ENCODE measurements around the gene WWOX.

The WWOX gene

GRCh38 chr16:78635807-78636206, 536.4 kb downstream of the WWOX start:
- DNase-seq, result no peak

DNA sequence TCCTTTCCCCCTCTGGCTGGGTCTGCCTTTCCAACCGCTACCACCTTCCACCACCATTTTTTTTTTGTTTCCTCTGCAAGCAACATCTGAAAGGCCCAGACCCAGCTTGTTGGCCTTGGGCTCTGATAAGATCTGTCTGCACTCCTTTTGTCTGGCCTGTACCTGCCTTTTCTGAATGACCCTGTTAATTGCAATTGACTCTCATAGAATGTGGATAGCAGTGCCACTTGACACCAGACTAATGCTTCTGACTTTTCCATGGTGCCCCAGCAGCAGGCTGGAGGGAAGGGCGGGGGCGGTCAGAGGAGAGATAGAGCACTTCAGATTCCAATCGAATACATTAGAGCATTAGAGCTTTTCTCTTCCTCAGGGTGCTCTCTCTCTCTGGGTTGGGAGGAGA, 538.9 kb downstream of the WWOX start:
- DNase-seq, result no peak

GRCh38 chr16:78639775-78640174, 540.3 kb downstream of the WWOX start:
- no peak for DNase-seq

GRCh38 chr16:78640886-78641285, 541.4 kb downstream of the WWOX start:
- no peak for DNase-seq

DNA sequence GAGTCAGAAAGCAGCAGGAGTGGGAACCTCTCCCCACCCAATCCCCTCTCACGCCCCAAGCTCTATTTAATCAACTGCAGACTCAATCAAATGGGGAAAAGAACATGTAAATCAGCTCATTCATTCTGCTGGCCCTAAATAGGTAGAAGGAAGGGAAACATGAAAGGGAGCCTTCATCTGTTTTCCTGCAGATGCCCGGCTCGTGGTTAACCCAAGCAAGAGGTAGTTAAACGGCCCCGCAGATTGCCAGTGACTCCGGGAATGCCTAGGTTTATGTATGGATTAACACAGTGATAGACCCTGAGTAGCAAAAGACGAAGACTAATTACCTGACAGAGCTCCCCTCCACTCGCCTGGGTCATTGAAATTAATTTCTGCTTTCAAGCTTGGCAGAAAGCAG, 542.0 kb downstream of the WWOX start:
- DNase-seq, result no peak

DNA sequence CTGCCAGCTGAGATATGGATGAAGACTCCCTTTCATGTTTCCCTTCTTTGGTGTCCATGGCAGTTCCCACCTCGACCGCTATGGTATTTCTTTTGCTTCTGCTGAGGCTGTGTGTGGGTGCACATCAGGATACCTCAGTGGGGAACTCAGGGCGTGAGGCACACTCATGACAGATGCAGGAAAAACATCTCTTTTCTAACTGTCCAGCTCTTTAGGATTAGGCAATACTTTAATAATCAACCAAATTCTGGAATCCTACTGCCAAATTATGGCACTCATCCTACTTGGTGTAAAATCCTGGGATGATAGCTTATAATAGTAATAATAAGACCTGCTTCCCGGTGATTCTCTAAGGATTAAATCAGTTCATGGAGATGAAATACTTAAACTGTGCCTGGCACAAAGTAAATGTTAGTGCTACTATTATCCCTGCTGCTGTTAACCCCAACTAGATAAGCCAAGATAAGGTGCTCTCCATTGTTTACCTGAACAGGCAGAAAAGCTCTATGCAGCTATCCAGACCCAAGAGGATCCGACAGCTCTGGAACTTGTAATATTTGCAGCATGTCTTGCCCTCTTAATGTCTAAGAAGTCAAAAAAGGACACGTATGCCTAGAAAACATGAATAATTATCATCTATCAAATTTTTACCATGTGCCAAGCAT, 543.3 kb downstream of the WWOX start:
- no peak for DNase-seq

GRCh38 chr16:78645657-78646056, 546.2 kb downstream of the WWOX start:
- DNase-seq, result no peak

DNA sequence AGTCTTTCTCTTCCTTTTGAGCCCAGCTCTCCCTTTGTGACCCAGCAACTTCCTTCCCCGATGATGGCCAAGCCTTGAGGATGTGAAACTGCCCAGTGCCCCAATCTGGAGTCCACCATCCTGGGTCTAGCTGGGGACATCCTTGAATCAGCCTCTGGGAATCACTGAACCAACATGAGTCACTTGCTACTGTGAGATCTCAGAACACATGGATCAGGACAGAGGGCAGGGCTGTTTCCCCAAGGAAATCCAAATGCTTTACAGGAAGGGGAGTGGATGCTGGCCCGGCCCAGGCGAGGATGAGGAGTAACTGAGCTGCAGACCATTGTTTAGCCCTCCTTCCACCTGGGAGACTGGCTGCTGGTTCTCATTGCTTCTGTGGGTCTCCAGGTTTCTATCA, 547.6 kb downstream of the WWOX start:
- DNase-seq, result no peak

GRCh38 chr16:78647491-78647890, 548.0 kb downstream of the WWOX start:
- no peak for DNase-seq

DNA sequence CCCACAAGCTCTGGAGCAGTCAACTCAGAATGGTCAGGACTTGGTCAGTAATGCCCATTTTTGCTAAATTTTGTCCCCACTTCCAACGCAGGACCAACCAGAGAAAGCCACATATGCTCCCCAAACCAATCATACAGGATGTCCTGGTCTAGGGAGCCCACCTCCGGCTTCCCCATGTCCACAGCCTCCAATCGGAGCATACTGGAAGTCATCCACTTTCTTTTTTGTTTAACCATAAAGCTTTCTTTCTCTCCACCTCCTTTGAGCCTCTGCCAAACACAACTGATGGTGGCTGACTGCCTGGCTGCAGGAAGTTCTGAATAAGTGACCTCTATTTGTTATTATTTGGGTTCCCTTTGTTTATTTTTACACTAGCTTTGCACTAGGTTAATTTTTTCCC, 549.1 kb downstream of the WWOX start:
- DNase-seq, result no peak

DNA sequence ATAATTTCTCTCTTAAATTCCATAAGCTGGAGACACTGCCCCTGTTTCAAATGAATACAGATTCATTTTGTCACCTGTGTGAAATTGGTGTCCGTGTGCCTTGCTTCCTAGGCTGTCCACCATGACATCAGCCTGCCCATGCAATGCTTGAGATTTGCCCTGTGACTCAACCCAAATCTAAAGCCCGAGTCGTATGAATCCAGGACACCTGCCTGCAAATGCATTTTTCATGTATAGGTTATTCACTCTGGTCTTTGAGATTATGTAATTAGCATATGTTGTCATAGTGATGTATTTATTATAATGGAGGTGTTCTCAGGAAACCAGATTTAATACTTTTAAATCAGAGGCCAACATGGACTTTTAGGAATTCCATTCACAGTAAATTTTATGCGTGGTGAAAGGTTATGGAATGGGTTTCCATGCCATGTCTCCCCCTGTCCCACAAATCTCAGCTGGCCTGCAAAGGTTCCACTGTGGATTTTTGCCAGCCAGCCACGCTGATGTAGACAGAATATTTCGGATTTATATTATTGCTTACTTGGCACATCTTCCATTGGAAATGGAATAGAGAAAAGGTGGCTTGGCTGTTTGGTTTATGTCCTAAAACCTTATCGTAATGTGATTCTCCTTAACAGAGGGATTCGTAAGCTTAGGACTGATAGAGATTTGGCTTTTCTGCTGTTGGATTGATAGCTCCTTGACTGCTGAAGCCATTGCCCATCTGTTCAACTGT, 551.1 kb downstream of the WWOX start:
- DNase-seq, result no peak

- DNase-seq, result no peak
Observed at GRCh38 chr16:78654929-78655328, 555.5 kb downstream of the WWOX start.

DNA sequence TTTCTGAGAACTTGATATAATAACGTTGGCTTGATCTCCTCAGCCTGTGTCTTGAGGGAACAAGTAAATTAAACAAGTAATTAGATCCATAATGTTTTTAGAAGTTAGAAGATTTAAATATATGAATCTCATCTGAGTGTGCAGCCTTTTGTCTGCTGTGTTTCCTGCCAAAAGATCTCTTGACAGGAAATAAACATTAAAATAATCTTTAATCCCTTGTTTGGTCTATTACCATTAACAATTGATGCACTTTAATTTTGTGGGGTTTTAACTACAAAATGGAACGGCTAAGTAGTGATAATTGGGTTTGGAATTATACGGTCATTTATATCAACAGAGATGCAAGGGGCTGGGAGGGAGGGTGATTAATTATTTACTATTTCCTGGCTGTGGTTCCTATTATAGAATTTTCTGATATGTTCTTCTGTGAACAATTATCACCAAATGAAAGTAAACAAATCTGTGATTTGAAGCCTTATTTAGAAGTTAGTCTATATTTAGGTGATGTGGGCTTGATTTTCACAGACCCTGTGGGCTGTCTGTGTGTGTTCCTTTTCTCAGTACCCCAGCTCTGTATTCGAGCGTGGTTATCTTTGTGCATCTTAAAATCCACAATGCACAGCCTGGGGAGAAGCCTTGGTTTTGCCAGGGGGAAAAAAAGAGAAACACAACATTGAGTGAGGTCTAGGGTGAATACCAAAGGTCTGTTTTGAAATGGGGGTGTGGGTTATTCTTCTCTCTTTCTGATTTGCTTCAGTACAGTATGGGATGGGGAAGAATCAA, 556.1 kb downstream of the WWOX start:
- DNase-seq, result no peak

DNA sequence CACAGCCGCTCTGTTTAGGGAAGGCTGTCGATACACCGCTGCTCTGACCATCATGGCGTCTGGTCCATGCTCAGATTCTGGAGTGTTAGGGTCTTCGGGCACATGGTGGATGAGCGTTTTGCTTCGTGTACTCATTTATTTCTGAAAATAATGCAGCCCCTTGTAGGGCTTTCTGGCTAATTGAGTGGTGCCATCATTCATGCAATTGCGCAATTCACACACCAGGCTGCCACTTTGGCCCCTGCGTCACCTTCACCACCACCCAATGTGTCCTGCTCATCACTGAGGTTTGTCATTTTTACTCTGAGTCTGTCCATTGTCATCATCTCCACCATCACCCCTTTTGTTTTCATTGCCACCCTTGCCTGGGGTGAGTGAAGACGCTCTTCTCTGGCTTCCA, 557.4 kb downstream of the WWOX start:
- no peak for DNase-seq

DNA sequence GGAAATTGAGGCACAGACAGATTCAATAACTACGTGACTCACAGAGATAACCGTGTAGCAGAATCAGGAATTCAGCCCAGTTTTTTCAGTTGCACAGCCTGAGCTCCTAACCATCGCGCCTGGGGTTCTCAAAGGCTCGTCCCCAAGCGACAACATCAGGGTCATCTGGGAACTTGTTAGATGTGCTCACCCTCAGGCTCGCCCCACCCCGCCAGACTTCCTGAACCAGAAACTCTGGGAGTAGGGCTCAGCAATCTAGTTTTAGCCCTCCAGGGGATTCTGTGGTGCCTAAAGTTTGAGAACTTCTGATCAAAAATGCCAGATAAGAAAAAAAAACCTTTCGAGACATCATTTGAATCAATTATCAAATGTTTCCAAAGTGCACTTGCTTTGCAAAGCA, 559.8 kb downstream of the WWOX start:
- DNase-seq, result no peak

GRCh38 chr16:78659668-78660217, 560.3 kb downstream of the WWOX start:
- DNase-seq, result no peak

GRCh38 chr16:78660795-78661194, 561.3 kb downstream of the WWOX start:
- DNase-seq, result no peak

DNA sequence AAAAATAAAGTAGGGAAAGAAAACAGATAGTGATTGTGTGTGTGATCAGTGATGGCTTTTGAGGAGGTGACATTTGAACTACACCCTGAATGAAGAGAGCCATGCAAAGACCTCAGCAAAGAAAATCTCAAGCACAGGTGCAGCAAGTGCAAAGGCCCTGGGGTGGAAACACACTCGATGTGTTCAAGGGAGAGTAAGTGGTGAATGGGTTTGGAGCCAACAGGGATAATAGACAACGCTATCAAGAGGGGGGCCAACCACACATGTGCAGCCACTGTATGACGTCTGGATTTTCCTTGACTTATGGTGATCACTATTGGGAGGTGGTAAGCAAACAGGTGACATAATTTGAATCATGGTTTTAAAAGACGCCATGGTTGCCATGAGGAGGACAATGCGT, 564.2 kb downstream of the WWOX start:
- no peak for DNase-seq

DNA sequence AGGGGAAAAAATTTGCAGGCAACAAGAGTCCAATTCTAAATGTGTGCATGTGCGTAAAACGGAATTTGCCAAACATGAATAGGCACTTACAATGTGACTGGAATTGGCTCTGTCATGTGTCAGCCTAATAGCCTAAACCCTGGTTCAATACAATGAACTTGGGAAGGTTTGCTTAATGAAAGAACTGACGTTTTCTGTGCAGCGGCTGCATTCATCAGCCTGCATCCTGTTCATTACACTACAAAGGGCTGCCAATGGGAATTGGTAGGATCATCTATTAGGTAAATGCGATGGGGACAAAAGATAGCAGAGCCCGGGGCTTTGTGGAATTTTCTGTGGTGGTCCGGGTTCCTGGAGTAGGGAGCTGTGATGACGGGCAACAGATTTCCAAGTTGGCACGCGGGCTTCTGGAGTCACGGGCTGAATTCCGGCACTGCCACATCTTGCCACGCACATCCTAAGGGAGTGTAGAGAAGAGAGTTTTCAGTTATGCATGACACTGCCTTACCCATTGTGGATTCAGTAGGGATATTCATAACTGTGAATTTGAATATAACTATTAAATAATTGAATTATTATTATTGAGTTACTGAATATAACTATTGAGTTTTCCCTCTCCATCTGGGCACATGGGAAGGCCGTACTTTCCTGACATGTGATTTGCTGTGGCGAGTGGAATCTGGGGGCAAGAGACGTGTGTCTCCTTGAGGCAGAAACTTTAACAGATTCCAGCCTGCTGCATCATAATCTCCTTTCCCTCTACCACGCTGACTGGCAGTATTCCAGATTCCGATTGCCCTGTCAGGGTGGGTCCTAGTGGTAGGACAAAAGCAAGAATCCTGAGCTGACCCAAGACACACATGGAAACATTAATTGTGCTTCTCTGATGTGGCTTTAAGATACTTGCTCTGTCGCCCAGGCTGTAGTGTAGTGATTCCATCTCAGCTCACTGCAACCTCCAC, 565.6 kb downstream of the WWOX start:
- no peak for DNase-seq

DNA sequence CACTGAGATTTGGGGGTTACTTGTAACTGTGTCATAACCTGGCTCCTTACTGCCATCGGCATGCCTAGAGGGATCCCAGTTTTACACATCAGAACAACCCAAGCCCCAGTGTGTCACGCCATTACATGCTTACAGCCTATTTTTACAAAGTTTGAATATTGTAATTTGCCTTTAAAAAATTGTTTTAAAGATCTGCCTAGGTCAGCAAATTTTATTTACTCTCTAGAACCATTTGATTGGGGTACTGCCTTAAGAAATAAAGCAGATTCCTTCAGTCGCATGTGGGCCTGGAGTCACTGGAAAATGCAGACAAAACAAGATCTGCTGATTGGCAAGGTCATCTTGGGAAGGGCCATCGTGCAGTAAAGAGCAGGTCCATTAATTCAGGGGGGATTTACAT, 566.9 kb downstream of the WWOX start:
- DNase-seq, result no peak

GRCh38 chr16:78667675-78668074, 568.2 kb downstream of the WWOX start:
- no peak for DNase-seq

GRCh38 chr16:78668393-78668792, 568.9 kb downstream of the WWOX start:
- DNase-seq, result no peak

DNA sequence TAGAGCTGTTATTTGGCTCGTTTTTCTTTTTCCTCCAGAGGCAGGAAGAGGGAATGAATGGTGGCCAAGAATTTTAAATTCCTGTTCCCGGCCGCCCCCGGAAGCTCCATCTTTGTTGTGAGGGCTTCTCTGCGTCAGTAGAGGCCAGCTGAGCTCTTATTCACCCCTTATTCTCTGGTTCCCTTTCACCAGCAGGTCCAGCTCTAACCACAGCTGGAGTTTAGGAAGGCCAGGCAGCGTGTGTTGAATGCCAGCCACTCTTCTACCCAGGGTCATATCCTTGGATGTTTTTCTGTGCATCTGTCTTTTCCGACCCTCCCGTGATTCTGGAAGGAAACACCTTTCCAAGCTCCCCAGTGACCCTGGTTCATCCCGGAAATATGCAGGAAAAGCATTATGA, 570.5 kb downstream of the WWOX start:
- no peak for DNase-seq

Measured in CD4-positive, alpha-beta T cell treated with Interleukin-6 for 4 hours (primary cell).